PC-9 (cell line): ENCODE measurements around the gene CFAP61.
"Not testable (repeated sequence)": the region's sequence is repeated elsewhere in the genome, so short reads cannot be mapped to it uniquely, and the experiment has no call there.

Experiments
- EZH2 ChIP-seq: fragments of 200-600 bp; sonication (generic); IDR thresholded peaks from 2 replicates; pipeline ENCODE4 v1.8.0; 2017; ENCODE audit warnings: antibody characterized with exemption, low read depth
- TF ChIP-seq, protein P1 (sequence below): fragments of 200-600 bp; sonication (generic); conservative IDR thresholded peaks from 2 replicates; pipeline ENCODE4 v1.6.1; 2017; ENCODE audit warnings: mixed run types, antibody characterized with exemption, mild to moderate bottlenecking, moderate library complexity

DNA sequence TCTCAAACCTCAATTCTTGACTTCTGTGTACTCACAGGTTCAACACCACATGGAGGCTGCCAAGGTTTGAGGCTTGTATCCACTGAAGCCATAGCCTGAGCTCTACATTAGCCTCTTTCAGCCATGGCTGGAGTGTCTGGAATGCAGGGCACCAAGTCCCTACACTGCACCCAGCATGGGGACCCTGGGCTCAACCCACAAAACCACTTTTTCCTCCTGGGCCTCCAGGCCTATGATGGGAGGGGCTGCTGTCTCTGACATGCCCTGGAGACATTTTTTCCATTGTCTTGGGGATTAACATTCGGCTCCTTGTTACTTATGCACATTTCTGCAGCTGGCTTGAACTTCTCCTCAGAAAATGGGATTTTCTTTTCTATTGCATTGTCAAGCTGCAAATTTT is 192.1 kb downstream of the CFAP61 start:
- TF ChIP-seq, protein P1, sequence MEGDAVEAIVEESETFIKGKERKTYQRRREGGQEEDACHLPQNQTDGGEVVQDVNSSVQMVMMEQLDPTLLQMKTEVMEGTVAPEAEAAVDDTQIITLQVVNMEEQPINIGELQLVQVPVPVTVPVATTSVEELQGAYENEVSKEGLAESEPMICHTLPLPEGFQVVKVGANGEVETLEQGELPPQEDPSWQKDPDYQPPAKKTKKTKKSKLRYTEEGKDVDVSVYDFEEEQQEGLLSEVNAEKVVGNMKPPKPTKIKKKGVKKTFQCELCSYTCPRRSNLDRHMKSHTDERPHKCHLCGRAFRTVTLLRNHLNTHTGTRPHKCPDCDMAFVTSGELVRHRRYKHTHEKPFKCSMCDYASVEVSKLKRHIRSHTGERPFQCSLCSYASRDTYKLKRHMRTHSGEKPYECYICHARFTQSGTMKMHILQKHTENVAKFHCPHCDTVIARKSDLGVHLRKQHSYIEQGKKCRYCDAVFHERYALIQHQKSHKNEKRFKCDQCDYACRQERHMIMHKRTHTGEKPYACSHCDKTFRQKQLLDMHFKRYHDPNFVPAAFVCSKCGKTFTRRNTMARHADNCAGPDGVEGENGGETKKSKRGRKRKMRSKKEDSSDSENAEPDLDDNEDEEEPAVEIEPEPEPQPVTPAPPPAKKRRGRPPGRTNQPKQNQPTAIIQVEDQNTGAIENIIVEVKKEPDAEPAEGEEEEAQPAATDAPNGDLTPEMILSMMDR = not testable (repeated sequence)
- TF ChIP-seq EZH2 = not testable (repeated sequence)
